Measurements from ENCODE around the gene DNHD1.

The DNHD1 gene, protein sequence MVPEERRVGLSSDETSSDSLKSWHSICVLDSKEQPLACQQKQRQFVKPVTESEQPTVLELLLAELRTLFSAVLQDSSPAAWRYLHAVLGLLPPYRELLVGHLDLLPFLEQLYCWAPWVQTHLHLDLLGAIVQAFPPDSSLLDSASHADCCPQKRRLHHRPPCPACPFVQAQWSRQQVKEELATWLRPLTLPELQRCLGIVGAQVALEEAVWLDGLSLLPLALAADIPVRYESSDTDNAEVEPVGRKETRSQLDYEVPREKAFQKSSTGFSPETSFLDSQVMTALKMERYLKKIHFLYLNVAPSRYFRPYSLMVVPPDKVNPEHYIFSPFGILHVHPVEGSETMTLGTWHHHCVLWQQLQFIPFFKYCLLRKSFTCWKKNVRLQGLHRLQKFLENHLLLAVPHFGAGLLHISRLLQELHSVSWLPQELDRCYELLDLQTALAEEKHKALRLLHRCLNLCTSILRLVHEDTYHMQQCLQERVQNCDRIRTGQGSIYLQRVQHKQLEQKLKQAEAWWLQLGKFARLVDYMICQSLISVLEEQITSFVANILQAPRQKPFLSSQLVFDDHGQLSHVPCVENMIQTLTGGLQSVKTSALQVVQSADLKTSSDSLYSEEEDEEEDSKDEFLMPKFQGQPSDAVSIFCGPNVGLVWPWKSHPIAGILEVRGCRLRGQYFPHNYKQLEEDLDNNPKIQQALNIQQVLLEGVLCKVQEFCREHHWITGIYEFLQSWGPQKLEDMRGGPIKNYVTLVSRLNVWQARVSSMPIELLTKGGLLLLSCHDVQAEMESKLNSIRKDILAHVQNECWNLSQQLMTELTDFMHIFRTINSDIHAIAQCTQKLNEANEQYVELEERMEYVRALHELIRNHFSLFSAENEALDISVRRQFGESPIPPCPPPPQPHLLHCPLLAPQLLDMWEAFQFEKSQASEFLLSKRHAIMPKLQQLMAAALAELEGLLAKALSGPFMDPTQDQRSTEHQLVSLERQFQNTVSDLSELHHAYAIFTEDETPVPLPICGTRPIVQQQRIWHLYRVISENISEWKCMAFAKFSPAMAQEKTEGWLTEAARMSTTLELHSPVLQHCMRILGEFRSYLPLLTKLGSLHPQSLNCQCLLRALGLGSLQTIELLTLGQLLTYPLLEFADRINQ (N-terminal part only)

DNA sequence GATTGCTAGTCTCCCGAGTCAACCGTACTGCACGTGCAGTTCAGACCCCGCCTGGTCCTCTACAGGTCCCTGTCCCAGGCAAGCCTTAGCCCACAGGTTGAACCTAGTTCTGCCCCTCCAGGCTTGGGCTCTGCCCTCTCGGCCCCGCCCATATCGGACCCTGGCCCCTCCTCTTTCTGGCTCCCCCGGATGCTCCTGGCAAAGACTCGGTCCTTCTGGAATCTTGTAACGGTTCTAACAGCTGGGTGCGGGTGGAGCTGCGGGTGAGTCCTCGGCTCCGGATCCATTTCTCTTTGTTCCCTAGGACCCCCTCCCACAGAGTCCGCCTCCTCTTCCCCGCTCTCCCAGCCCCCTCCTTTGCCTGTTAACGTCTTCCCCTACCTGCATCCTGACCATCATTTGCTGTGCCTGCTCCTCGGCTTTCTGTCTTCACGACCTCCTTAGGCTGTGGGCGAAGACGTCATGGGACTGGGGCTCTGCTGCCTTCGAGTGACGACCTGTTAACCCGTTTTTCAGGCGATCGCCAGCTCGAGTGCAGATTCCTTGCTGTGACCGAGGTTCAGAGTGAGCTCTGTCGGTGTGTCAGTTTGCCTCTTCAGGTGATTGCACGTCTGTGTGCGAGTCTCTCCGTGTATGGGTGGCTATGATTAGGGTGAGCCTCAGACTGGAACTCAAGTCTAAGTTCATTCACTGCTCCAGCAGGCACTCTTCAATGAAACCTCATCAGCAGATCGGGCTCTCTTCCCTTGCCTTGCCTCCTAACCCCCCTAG lies at the start of gene DNHD1:
Gene DNHD1, plus strand, starts transcription at position 212 of the 771 bp plus-strand sequence. CDS start 936 bp downstream, outside the sequence.
- no peak for DNase-seq

DNA sequence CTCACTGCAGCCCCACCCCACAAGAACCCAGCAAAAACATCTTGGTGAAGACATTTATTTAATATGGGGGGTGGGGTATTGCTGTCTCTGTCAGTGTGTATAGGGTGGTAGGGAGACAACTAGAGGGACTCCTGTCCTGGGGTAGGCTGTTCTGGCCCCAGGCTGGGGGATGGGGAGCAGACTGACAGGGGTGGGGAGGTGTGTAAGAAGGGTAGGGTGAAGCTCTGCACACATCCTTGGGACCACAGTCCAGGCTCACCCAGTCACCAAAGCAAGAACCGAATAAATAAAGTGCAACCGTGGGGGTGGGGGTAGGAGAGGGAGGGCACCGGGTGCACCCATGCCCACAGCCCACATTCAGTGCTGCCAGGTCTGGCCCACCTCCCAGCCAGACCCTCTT lies 48.5 kb upstream of the DNHD1 start:
- no peak for DNase-seq

DNA sequence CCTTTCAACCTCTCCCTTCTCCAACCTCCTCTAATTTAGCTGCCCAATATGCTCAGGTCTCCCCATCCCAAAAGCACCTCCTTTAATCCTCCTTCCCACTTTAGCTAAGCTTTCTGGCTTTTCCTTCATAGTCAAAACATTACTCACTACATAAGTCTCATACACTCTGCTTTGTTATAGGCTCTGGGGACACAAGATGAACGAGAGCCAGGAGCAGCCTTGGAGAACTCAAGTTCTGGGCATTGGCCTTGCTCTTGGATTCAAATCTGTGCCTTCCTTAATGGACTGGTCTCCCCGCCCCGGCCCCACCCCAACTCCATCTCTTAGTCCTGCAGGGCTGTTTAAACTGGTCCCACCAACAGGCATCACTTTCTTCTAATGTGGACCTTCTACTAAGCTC lies 44.9 kb upstream of the DNHD1 start:
- no peak for DNase-seq

DNA sequence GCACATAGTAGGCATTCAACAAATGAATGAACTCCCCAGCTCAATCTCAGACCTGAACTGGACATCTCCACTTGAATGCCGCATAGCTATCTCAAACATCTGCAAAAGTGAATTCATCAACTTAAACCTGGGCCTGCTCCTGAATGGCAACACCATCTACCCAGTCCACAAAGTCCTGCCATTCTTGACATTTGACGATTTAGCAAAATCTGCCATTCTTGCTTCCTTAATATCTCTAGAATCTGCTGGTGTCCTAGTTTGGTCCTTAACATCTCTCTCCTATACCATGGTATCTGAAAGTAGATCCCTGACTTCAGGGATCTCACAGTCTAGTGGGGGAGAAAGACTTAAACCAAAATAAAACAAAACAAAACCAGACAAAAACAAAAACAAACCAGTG lies 43.9 kb upstream of the DNHD1 start:
- DNase-seq = no peak

DNA sequence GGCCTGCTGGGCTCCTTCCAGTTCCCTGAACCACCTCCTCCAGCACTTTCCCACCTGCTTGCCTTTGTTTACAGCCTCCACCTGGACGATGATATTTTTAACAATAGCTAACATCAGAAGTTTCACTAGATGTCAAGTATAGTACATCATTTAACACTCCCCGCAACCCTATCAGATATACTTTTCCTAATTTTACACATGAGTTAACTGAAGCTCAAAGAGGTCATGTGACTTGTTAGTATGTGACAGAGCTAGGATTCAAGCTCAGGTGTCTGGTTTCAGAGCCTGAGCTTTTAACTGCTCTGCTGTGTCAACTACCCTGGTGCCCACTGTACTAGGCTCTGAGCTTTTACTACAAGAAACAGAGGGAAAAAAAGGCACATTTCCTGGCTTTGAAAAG lies 42.0 kb upstream of the DNHD1 start:
- DNase-seq = no peak

DNA sequence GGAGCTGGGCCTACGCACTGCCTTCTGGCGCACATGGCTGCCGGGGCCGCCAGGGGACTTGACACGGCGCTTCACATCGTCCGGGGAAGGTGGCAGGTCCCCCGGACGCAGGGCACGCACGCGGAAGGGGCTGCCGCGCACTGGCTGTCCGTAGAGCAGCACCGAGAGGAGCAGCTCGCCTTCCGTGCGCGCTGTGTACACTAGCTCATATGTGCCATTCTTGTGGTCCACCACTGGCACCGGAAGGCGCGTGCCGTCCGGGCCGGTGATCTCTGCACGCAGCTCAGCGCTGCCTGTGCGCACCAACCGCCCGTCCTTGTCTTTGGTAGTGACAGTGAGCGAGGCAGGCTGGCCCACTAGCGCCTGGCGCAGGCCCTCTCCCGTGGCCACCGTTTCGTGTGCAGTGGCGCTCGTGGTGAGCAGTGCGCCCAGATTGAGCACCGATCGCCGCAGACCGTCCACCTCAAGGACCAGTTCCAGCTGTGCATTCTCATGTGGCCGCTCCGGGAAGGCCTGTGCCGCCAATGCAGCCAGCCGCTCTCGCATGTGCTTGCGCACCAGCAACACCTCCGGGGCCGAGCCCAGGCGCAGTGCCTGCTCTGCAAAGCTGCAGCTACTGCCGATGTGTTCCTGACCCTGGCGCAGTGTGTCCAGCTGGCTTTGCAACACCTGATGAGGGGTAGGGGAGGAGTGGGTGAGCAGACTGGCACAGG lies 40.6 kb upstream of the DNHD1 start:
- DNase-seq = no peak

DNA sequence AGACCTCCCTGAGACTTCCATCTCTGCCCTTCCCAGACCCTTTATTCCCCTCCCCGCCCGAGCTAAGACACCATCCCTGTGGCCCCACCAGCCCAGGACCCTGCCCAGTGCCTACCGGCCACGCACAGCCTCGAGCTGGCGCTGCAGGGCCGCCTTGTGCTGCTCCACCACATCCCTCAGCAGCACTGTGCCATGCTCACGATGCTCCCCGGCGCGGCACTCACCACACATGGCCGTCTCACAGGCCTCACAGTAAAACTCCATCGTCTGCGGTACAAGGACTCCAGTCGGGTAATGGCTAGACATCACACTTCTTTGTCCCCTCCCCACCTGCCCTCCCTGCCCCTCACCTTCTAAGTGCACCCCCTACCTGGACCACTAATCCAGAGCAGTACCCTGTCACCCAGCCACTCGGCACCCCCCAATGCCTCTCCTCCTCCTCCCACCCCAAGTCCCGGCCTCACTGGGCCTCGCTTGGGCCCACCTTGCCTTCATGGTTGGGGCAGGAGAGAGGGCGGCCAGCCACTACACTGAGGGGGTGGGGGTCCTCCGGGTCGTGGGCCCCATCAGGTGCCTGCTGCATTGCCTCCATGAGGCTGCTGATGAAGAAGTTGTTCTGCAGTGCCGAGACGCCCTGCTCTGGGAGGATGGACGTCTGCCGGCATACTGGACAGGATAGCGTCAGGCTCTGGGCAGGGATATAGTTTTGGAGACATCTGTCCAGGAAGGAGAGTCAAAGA lies 39.3 kb upstream of the DNHD1 start:
- DNase-seq = no peak

DNA sequence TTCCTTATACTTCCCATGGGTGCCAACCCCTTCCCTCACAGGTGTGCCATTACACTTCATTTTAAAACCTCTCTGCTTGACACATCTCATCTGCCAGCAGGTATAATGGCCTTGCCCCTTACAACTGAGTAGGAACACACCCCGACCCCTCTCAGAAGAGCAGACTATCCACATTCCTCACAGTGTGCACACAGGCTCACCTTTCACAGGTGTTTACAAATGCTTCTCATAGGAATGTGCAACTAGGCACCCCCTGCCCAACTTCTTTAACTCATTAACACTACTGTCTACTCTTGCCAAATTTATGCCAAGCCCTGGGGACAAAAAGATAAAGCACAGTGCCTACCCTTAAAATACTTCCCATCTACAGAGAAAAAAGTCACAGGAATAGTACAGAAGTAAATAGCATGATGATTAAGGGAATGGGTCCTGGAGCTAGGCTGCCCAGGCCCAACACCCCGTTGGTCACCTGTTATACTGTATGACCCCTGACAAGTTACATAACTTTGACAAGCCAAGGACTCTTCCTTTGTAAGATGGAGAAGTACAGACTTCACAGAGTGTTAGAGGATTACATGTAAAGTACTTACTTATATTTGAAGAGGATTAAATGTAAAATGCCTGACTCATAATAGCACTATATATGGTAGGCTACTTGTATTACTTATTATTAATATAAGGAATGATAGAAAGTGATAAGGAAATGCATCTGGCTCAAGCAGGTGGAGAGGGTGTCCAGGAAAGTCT lies 38.6 kb upstream of the DNHD1 start:
- DNase-seq = no peak

DNA sequence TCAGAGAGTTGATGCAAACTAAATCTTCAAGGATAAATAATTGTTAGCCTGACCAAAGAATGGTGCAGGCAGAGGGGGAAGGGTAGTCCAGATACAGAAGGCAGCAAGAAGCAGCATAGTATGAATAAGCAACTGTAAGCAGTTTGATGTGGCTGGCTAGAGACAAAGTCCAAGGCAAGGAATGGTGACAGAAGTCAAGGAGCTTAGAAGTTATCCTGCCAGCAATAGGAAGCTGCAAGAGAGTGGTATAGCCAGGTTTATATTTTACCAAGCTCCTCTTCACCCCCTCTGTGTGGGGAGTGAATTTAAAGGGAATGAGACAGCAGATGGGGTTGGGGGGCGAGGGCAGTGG lies 38.0 kb upstream of the DNHD1 start:
- DNase-seq = no peak

DNA sequence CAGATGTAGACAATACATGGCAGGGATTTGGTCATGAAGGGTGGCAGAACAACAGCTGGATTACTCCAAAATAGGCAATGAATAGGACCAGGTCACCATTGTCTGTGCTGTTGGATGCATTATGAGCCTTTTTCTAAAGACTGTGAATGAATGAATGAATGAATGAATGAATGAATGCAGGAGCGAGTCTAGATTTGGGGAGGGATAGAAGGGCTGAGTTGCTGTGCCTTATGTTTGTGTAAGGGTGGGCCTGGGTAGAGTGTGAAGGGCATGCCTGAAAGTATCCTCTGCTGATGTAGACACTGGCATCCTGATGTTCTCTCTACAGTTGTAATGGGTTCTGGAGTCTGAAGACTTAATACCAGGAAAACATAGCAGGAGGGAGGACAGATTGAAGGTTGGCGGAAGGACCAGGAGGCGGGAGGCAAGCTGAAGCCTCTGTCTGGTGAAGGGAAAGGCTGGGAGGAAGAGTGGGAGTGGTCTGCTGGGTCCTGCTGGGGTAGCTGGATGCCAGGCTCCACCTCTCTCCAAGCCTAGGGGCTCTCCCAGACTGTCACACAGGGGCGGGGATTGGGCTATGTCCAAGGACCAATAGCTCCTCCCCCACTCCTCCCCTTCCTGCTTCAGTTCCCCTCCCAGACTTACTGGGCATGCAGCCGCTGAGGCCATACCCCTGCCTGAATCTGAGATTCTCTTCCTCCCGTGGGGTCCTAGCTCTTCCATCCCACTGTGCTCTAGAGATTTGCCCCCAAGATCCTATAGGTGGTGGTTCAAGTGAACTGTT lies 28.2 kb upstream of the DNHD1 start:
- DNase-seq = no peak

DNA sequence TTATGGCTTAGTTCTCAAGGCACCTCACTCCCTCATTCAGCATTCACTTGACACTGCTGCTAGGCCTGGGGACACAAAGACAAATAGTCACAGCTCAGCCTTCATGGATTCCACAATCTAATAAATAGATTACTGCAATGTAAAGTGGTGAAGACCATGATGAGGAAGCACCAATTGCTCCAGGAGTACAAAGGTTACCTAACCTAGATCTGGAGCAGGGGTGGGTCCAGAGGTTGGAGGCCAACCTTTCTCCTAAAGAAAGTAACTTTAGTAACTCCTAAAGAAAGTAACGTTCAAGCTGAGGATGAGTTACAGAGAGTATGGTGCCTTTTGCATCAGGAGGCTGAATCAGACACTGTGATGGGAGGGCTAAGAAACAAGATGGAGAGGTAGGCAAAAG lies 27.5 kb upstream of the DNHD1 start:
- DNase-seq = no peak

DNA sequence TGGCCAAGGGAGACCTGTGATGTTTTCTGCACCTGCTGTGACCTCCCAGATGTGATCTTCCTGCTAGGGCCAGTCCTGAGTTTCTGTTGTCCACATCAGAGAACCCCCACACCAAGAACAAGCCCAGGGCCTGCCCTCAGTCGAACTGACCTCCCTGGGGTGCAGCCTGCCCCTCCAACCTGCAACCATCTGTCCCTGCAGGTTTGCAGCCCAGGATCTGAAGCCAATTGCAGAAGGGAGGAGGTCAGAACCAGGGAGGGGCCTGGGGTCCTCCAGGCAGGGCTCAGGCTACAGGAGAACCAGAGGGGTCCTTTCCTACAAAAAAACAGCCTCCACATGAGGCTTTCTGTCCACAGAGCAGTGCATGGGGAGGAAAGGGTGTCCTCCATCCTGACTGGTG lies 24.1 kb upstream of the DNHD1 start:
- DNase-seq = no peak

DNA sequence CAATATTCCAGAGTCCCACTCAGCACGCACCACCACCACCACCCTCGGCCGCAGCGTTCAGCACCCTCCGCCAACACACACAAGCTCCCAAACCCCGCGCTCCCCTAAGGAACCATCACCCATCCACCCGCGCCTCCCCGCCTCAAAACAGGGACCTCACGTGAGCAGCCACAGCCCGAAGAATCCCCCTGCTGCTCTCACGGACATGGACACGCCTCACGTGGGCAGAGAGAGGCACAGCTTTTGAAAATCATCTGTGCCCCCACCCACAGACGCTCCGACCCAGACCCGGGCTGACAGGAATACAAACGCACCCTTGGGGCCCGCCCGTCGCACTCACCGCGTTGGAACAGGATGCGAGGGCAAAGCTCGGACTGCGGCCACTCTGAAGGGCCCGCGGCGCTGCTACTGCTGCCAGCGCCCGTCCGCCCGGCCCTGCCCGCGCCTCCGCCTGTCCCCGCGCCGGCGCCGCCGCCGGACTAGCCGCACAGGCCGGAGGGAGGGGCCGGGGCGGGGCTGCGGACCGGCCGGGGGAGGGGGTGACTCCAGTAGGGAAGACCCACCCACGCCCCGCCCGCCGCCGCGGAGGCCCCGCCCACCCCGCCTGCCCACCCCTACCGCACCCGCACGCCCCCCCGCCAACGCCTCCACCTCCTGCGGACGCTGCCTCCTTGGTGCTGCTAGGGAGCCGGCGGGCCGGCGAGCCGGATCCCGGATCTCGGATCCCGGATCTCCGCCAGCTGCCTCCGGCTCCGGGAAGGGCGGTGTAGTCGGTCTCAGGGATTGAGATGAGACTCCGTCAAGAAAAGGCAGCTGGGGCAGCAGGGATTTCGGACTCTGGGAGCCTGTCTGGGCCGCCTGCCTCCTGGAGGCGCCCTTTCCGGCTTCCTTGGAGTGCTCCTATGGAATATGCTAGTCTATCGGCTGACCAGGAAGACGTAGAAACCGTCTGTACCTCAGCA lies 23.3 kb upstream of the DNHD1 start, which contains the start of gene TRIM3:
Gene TRIM3, minus strand, starts transcription at position 491 of the 962 bp plus-strand sequence. CDS start 8,246 bp downstream, outside the sequence.
- no peak for DNase-seq

DNA sequence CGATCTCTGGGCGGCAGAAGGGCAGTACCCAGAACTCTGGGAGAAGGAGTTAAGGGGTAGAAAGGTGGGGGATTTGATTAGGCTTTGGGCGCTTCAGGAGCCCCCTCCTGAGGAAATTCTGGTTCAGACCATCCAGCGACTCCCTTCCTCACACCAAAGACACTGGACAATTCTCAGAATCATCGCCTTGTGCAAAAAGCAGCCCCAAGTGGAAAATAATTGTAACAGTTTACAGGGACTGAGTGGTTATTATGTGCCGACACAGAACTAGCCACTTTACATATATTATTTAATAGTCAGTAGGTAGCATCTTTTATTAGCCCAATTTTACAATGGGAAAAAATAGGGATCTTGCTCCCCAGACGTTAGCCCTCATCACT lies 22.7 kb upstream of the DNHD1 start:
- DNase-seq = no peak

DNA sequence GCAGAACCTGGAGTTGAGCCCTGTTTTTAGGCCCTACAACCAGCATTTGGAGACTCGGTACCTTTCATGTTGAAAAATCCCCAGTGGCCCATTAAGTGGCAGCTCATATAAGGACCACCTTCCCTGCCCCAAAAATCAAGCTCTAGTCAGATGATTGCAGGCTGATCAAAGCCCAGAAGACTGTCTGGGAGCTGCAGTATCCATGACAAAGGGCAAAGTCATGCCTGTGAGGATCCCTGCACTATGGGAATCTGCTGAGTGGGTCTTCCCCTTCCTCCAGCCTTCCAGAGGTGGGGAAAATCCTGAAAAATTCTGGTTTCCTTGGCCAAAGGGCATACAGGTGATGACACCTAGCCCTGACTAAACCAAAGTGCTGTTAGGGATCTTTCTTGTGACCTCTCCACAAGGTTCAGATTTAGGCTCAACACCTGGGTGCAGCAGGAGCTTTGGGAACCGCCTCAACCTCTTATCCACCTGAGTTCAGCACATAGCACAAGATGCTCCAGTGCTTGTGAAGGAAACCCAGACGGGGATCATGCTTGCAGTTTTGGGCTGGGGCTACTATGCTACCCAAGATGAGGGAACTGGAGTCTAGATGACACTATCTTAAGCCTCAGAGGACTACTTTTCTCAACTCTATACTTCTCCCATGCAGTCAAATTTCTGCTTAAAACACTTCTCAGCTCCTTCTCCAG lies 22.1 kb upstream of the DNHD1 start:
- DNase-seq = no peak

DNA sequence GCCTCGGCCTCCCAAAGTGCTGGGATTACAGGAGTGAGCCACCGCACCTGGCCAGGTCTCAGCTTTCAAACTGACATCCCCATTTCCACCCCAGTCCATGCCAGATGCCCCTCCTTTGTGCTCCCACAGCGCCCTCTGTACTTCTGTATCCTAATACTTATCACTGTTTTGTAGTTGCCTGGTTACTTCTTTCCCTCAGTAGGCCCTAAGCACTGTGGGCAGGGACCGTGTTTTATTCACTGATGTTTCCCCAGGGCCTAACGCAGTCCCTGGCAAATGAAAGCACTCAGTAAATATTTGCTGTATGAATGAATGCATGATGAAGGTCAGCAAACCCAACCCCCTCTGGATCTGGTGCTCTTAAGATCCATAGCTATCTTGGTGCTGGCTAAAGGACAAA lies 21.1 kb upstream of the DNHD1 start:
- DNase-seq = no peak

DNA sequence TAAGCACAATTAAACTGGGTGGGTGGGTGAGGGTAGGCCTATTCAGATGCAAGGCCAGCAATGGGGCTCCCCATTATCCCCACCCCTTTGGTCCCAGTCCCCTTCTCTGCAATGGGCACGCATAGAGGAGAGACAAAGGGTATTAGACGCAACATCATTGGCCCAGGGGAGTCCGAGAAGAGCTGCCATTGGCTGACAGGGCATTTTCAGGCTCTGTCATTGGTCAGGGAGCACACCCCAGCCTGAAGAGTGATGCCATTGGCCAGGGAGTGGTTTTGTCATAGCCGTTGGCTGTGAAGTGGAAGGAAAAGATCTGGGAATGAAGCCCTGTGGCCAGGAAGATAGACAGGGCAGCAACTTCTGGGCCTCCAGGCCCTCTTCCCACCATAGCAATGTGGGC lies 20.5 kb upstream of the DNHD1 start:
- no peak for DNase-seq
